ENCODE results near the gene BFAR.

GRCh38 chr16:14616280-14616679, 16.5 kb upstream of the BFAR start:
- TF ChIP-seq EP300 (conservative IDR thresholded peaks at IDR 0.05; ENCODE audit: poor library complexity, severe bottlenecking) (no peak), EZH2 (IDR thresholded peaks at IDR 0.05; ENCODE audit: borderline replicate concordance, insufficient read depth, low read length, poor library complexity, severe bottlenecking) (no peak), CTCF (IDR thresholded peaks at IDR 0.05; ENCODE audit: poor library complexity, severe bottlenecking) (no peak), MXI1 (conservative IDR thresholded peaks at IDR 0.05; ENCODE audit: poor library complexity, severe bottlenecking) (no peak), REST (IDR thresholded peaks at IDR 0.05; ENCODE audit: borderline replicate concordance) (no peak), POLR2AphosphoS5 (IDR thresholded peaks at IDR 0.05) (no peak), SMC3 (conservative IDR thresholded peaks at IDR 0.05; ENCODE audit: poor library complexity) (no peak), TAF1 (IDR thresholded peaks at IDR 0.05; ENCODE audit: low read depth) (no peak)

Data from neural cell (in vitro differentiated cells).